IPS-18a (cell line): ENCODE results near the gene CD27.

ENCODE experiments used
- H3K27ac ChIP-seq: one replicate; pipeline ENCODE4 v1.5.1; 2013; ENCODE audit warnings: low read length
- H3K27me3 ChIP-seq: one replicate; pipeline ENCODE4 v1.6.1; 2013; ENCODE audit warnings: mild to moderate bottlenecking, low read length; ENCODE audit not compliant: control insufficient read depth, insufficient read depth
- H3K36me3 ChIP-seq: one replicate; pipeline ENCODE4 v1.6.1; 2013; ENCODE audit warnings: low read depth, low read length; ENCODE audit not compliant: control insufficient read depth
- H3K4me1 ChIP-seq: one replicate; pipeline ENCODE4 v1.6.1; 2013; ENCODE audit warnings: low read depth, low read length; ENCODE audit not compliant: control insufficient read depth
- H3K4me3 ChIP-seq: one replicate; pipeline ENCODE4 v1.5.1; 2013; ENCODE audit warnings: low read length
- H3K9ac ChIP-seq: one replicate; pipeline ENCODE4 v1.6.1; 2013; ENCODE audit warnings: mild to moderate bottlenecking, low read length, moderate library complexity
- H3K9me3 ChIP-seq: one replicate; pipeline ENCODE4 v1.6.1; 2013; ENCODE audit warnings: low read depth, low read length; ENCODE audit not compliant: control insufficient read depth

Gene CD27

DNA sequence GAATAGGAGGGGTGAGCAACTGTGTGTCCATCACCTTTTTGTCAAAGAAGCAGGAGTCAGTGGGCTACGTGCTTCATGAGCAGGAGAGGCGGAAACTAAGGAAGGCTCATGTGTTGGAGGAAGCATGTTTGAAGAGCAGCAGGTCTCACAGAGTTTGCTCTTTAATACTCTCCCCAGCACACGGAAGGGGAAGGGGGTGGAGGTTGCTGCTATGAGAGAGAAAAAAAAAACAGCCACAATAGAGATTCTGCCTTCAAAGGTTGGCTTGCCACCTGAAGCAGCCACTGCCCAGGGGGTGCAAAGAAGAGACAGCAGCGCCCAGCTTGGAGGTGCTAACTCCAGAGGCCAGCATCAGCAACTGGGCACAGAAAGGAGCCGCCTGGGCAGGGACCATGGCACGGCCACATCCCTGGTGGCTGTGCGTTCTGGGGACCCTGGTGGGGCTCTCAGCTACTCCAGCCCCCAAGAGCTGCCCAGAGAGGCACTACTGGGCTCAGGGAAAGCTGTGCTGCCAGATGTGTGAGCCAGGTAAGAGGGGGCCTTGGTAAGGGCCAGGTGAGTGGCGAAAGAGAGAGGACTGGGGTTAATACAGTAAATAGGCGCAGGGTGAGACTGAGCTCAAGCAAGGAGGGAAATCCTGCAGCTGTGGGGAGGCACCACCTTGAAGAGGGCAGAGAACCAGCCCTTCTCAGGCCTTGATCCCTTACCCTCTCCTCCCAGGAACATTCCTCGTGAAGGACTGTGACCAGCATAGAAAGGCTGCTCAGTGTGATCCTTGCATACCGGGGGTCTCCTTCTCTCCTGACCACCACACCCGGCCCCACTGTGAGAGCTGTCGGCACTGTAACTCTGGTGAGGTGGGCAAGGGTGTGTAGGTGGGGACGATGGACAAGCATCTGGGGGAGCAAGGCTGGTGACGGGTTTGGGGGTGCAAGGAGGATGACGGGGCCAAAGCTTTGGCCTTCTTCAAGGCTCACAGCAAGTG lies at the start of gene CD27:
Gene CD27, plus strand, starts transcription at position 252 of the 985 bp plus-strand sequence. Its CDS starts 141 bp downstream, at position 393.
- H3K27ac ChIP-seq, result no peak within 1 kb of the TSS

DNA sequence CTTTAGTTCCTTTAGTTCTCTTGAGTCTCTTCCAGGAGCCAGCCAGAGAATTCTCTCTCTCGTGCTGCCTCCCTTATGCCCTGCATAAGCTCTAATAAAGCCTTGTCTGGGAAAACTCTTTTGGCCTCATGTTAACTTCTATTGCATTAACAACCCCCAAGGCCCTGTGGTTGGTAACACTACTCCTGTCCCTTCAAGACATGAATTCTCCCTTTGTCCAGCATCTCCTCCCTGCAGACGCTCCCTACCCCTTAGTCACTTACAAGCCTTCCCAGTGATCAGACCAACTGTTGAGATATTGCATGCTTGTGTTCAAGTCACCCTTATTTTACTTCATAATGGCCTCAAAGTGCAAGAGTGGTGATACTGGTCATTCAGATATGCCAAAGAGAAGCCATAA lies 48.7 kb upstream of the CD27 start:
- Histone ChIP-seq H3K4me3 (no peak overlapping the region), H3K9ac (no peak overlapping the region), H3K36me3 (no peaks in the 10 kb centered on the region), H3K27me3 (no peaks in the 10 kb centered on the region), H3K27ac (no peak overlapping the region), H3K9me3 (no peaks in the 10 kb centered on the region), H3K4me1 (peaks cover 10% of the 10 kb centered on the region)

More for the DNA sequence above, at the start of gene CD27:
- no peak within 1 kb of the TSS for H3K9ac ChIP-seq
- peaks cover under 1% of the 10 kb centered on the region for H3K4me1 ChIP-seq
- H3K4me3 ChIP-seq, result no peak within 1 kb of the TSS
- H3K9me3 ChIP-seq, result no peaks in the 10 kb centered on the region
- no peaks in the 10 kb centered on the region for H3K36me3 ChIP-seq
- H3K27me3 ChIP-seq, result no peaks in the 10 kb centered on the region

DNA sequence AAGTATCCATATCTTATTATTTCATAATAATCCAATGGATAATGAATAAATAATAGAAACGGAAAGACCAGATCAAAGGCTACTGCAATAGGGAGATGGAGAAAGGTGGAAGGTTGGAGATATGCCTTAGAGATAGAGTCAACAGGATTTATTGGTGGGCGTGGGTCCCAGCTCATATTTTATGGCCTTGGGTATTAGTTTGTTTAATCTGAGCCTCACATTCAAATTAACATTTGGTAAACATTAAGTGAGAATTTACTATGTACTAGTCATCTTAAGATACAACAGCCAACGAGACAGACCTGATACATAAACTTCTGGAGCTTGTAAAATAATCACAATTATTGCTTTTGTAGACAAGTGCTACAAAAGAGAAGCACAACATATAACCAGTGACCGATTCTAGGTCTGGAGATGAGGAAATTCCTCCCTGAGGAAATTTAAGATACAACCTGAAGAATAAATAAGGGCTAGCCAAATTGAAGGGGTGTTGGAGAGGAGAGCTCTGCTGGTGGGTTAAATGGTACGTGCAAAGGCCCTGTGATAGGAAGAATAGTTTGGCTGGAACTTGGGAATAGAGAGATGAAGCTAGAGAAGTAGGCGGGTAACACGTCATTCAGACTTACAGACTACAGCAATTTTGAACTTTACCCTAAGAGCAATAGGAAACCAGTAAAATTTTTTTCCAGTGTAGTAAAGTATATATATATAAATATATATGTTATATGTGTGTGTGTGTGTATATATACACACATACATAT lies 44.7 kb upstream of the CD27 start:
- Histone ChIP-seq H3K4me3 (no peak overlapping the region), H3K27me3 (no peaks in the 10 kb centered on the region), H3K9ac (no peak overlapping the region)

DNA sequence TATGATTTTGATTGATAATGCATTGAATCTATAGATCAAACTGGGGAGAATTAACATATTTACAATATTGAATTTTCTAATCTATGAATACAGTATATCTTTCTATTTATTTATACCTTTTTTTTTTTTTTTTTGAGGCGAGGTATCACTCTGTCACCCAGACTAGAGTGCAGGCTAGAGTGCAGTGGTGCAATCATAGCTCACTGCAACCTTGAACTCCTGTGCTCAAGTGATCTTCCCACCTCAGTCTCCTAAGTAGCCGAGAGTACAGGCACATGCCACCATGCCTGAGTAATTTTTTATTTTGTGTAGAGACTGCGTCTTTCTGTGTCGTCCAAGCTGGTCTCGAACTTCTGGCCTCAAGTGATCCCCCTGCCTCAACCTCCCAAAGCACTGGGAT lies 40.4 kb upstream of the CD27 start:
- Histone ChIP-seq H3K4me3 (no peak overlapping the region), H3K9ac (no peak overlapping the region), H3K9me3 (no peaks in the 10 kb centered on the region), H3K27ac (no peak overlapping the region), H3K27me3 (no peaks in the 10 kb centered on the region), H3K36me3 (no peaks in the 10 kb centered on the region), H3K4me1 (no peaks in the 10 kb centered on the region)

More for the DNA sequence above, 44.7 kb upstream of the CD27 start:
- Histone ChIP-seq H3K27ac (no peak overlapping the region), H3K36me3 (no peaks in the 10 kb centered on the region), H3K4me1 (peaks cover 10% of the 10 kb centered on the region), H3K9me3 (no peaks in the 10 kb centered on the region)

DNA sequence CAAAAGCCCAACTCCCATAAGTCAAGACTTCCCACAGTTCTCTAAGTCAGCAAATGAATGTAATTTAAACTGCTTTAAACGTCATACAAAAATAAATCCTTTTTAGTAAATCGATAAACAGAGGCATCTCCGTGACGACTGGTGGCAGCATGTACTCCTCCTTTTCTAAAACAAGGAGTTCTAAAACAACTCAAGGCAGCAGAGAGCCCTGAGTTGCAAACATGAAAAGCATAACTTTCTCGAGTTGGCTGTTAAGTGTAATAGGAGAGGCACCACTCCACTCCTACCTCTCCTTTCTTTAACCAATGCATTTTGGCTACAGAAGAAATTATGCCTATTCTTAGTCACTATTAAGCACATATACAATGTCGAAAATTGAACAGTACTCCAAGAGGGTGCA lies 38.8 kb upstream of the CD27 start:
- H3K36me3 ChIP-seq, result no peaks in the 10 kb centered on the region
- H3K4me3 ChIP-seq, result no peak overlapping the region
- H3K27me3 ChIP-seq, result no peaks in the 10 kb centered on the region
- H3K9ac ChIP-seq, result no peak overlapping the region
- no peaks in the 10 kb centered on the region for H3K9me3 ChIP-seq
- no peaks in the 10 kb centered on the region for H3K4me1 ChIP-seq
- no peak overlapping the region for H3K27ac ChIP-seq

DNA sequence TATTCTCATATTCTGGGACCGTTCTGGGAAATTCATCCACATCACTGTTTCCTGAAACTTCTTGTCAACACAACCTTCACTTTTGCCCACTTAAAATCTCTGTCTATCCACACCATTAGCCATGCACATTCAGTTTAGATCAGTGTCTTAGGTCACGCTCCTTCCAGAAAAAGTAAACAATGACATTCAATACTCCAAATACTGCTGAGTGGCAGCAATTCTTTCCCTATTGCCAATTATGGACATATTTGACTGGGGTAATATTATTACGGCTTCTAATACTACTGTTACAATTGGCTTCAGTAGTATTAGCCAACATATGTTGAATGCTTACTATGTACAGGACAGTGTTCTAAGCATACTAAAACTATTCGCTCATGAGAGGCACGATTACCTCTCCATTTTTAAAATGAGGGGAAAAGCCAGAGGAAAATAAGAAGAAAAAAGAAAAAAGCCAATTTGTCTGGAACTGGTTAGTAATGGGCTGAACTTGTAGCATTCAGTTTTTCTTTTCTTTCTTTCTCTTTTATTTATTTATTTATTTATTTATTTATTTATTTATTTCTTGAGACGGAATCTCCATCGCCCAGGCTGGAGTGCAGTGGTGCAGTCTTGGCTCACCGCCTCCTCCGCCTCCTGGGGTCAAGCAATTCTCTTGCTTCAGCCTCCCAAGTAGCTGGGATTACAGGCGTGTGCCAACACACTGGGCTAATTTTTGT lies 37.4 kb upstream of the CD27 start:
- H3K27ac ChIP-seq, result no peak overlapping the region
- H3K4me1 ChIP-seq, result no peaks in the 10 kb centered on the region
- no peak overlapping the region for H3K9ac ChIP-seq
- no peaks in the 10 kb centered on the region for H3K36me3 ChIP-seq
- no peaks in the 10 kb centered on the region for H3K9me3 ChIP-seq
- no peaks in the 10 kb centered on the region for H3K27me3 ChIP-seq
- H3K4me3 ChIP-seq, result no peak overlapping the region

DNA sequence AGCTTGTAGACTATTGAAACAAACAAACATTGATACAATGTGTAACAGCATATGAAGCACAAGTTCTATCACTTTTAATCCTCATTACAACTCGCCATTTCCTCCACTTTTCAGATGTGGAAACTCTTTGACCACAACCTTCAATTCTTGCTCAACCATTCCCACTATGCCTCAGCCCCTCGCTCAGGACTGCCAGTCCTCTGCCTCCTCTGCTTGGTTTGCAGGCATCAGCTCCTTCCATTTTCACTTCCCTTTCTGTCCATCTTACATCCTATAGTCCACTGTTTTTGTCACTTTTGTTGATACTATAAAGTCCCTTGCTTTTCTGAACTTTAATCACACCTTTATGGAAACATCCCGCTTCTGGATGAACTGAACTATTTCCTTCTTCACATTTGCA lies 28.2 kb upstream of the CD27 start:
- no peaks in the 10 kb centered on the region for H3K4me1 ChIP-seq

DNA sequence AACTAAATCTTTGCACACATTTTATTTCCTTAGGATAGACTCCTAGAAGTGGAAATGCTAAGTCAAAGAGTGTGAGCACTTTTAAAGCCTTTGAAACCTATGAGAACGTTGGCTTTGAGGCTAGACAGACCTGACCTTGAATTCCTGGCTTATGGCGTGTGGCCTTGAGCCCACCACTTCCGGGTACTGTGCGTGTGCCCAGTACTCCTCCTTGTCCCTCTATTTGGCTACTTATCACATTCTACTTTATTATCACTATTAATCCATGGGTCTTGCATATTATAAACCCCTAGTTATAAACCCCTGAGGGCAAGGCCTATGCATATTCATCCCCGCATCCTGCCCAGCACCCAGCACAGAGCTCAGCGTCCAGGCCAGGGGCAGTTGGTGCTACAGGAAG lies 26.0 kb upstream of the CD27 start:
- no peak overlapping the region for H3K9ac ChIP-seq
- no peaks in the 10 kb centered on the region for H3K27me3 ChIP-seq
- no peaks in the 10 kb centered on the region for H3K4me1 ChIP-seq
- H3K4me3 ChIP-seq, result no peak overlapping the region
- H3K27ac ChIP-seq, result no peak overlapping the region
- H3K36me3 ChIP-seq, result no peaks in the 10 kb centered on the region
- H3K9me3 ChIP-seq, result no peaks in the 10 kb centered on the region

More for the DNA sequence above, 28.2 kb upstream of the CD27 start:
- Histone ChIP-seq H3K9me3 (no peaks in the 10 kb centered on the region), H3K27ac (no peak overlapping the region), H3K36me3 (no peaks in the 10 kb centered on the region), H3K27me3 (no peaks in the 10 kb centered on the region), H3K9ac (no peak overlapping the region), H3K4me3 (no peak overlapping the region)

DNA sequence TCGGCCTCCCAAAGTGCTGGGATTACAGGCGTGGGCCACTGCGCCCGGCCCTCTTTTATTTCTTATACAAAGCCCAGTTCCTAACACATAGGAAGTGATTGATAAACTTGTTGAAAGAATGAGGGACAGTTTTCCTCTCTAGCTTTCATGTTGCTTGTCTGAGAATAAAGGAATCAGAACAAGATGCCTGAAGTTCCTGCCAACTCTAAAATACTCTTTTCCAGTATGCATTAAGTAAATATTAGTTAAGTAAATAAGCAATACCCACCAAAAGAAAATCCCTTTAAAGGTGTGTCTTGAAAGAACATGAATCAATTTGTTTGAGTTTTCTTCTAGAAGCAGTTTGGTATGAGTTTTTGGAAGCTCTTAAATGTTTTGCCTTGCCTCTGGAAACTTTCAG lies 24.4 kb upstream of the CD27 start:
- Histone ChIP-seq H3K4me3 (no peak overlapping the region), H3K9me3 (no peaks in the 10 kb centered on the region), H3K27ac (no peak overlapping the region), H3K27me3 (no peaks in the 10 kb centered on the region), H3K9ac (no peak overlapping the region), H3K4me1 (no peaks in the 10 kb centered on the region), H3K36me3 (no peaks in the 10 kb centered on the region)

DNA sequence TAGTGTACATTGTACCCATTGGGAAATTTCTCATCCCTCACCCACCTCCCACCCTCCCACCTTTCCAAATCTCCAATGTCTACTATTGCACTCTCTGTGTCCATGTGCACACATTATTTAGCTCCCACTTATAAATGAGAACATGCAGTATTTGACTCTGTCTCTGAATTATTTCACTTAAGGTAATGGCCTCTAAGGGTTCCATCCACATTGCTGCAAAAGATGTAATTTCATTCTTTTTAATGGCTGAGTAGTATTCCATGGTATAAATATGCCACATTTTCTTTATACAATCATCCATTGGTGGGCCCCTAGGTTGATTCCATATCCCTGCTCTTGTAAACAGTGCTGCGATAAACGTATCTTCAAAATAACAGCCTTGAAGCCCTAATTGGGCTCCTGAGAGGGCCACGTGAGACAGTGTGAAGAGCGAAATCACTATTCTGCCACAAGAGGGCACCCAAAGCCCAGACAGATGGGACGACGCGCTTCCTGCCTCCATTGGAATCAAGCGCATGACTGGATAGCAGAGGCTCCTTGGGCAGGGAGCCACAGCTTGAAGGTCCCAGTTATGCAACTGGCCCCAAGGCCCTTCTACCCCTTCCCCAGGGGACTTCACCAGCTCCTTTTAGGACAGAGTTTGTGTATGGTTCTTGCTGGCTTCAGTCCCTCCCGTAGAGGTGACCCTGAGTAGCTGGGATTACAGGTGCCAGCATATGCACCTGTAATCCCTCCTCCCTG lies 21.3 kb upstream of the CD27 start:
- H3K36me3 ChIP-seq, result no peaks in the 10 kb centered on the region
- no peaks in the 10 kb centered on the region for H3K4me1 ChIP-seq
- no peak overlapping the region for H3K27ac ChIP-seq

DNA sequence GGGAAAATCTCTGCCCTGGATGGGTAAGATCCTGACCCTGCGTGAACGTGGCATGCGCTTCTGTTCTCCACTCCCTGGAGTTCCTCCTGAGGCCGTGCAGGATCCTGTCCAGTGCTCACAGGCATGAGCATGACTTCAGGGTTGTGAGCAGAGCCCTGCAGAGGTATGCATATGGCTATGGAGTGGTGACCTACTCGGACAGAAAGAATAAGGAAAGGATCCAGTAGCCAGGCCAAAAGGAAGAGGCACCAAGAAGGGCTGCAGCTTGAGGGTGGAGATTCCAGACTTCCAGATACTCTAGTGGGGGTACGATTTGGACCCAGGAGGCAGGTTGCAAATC lies 20.8 kb upstream of the CD27 start:
- H3K4me1 ChIP-seq, result no peaks in the 10 kb centered on the region
- H3K4me3 ChIP-seq, result no peak overlapping the region
- no peak overlapping the region for H3K27ac ChIP-seq
- H3K9me3 ChIP-seq, result no peaks in the 10 kb centered on the region
- H3K36me3 ChIP-seq, result no peaks in the 10 kb centered on the region
- no peaks in the 10 kb centered on the region for H3K27me3 ChIP-seq
- H3K9ac ChIP-seq, result no peak overlapping the region

More for the DNA sequence above, 21.3 kb upstream of the CD27 start:
- Histone ChIP-seq H3K9ac (no peak overlapping the region), H3K4me3 (no peak overlapping the region), H3K9me3 (no peaks in the 10 kb centered on the region), H3K27me3 (no peaks in the 10 kb centered on the region)
